GM19324 (cell line): Measurements from ENCODE around the gene MYCL.

Experiments used
- ATAC-seq: cut with Tn5 transposase; IDR thresholded peaks from one replicate; pipeline ENCODE4 v1.9.1; 2021; ENCODE audit warnings: mild to moderate bottlenecking, moderate library complexity; ENCODE audit not compliant: unreplicated experiment, low FRiP score

Gene MYCL

GRCh38 chr1:39901714-39902459, at the start of gene MYCL:
Gene MYCL (minus strand): TSS chr1:39901917. CDS start chr1:39901434, 483 bp downstream.
- ATAC-seq = peak; percentile 77

- ATAC-seq = no peak
These were observed 48.2 kb upstream of the MYCL start for GRCh38 chr1:39949891-39950290.

GRCh38 chr1:39947260-39947659, 45.5 kb upstream of the MYCL start:
- no peak for ATAC-seq

GRCh38 chr1:39946216-39946615, 44.5 kb upstream of the MYCL start:
- ATAC-seq = no peak

GRCh38 chr1:39944410-39945112, 42.8 kb upstream of the MYCL start:
- no peak for ATAC-seq

- ATAC-seq = no peak
These were observed 42.0 kb upstream of the MYCL start for GRCh38 chr1:39943471-39944290.

GRCh38 chr1:39940980-39941871, 39.5 kb upstream of the MYCL start:
- no peak for ATAC-seq

- no peak for ATAC-seq
These were observed 38.5 kb upstream of the MYCL start for GRCh38 chr1:39940253-39940652.

GRCh38 chr1:39938856-39939255, 37.1 kb upstream of the MYCL start:
- ATAC-seq = no peak

- ATAC-seq = no peak
These were observed 35.2 kb upstream of the MYCL start for GRCh38 chr1:39936724-39937491.

GRCh38 chr1:39933956-39934941, 32.5 kb upstream of the MYCL start:
- ATAC-seq = no peak

- no peak for ATAC-seq
These were observed 27.3 kb upstream of the MYCL start for GRCh38 chr1:39928809-39929587.

- no peak for ATAC-seq
These were observed 25.8 kb upstream of the MYCL start for GRCh38 chr1:39927538-39927937.

GRCh38 chr1:39926820-39927219, 25.1 kb upstream of the MYCL start:
- ATAC-seq = no peak

GRCh38 chr1:39926343-39926793, 24.7 kb upstream of the MYCL start:
- no peak for ATAC-seq

GRCh38 chr1:39925721-39926342, 24.1 kb upstream of the MYCL start:
- no peak for ATAC-seq

- no peak for ATAC-seq
These were observed 20.6 kb upstream of the MYCL start for GRCh38 chr1:39922251-39922688.
